ENCODE data around the gene BMPR1A. TPM values are rescaled to one million over a fixed set of nuclear protein-coding genes. Genes with fewer than 3 reads are reported as not detected.

BMPR1A gene
- total RNA-seq, 5 donors from 2014 or later (not counting 1 experiment from before 2014, with no cell fraction given), result 7.8 to 15.0 (median 11.4) TPM

GRCh38 chr10:86773498-86773897, 17.1 kb downstream of the BMPR1A start:
- Mint-ChIP-seq H3K27me3 (no peaks in the 10 kb centered on the region), H3K9me3 (no peaks in the 10 kb centered on the region), H3K36me3 (peaks cover 3% of the 10 kb centered on the region), H3K27ac (no peak overlapping the region), H3K4me1 (peaks cover 13 to 23% (median 20%) of the 10 kb centered on the region in 3 donors), H3K4me3 (no peak overlapping the region)
- no peak overlapping the region for H3K4me3 ChIP-seq (ENCODE audit: control insufficient read depth in 1 of 2, extremely low read depth in 1 of 2, low read length in 1 of 2)
- ATAC-seq (replicated peaks in 1 of 4), result no peak
- no peaks in the 10 kb centered on the region for H3K36me3 ChIP-seq (ENCODE audit: control insufficient read depth in 2 of 2, extremely low read depth in 1 of 2, insufficient read depth in 1 of 2, low read length in 1 of 2)
- ChIA-PET CTCF (interaction anchor here in 1 of 2 donors (0.7 kb wide), 1 partner anchor 100 kb away, joined by 3 read pairs; no protein-coding TSS in a partner anchor), POLR2A (interaction anchor here in 1 of 2 donors (0.6 kb wide), 1 partner anchor 22 kb away, joined by 5 read pairs; no protein-coding TSS in a partner anchor)
- H3K27me3 ChIP-seq (replicated peaks in 1 of 2; ENCODE audit: control insufficient read depth in 2 of 2, extremely low read depth in 1 of 2, insufficient read depth in 2 of 2, low read length in 1 of 2), result peaks cover 0 to 2% of the 10 kb centered on the region in 2 experiments
- DNase-seq, result no peak
- peaks cover 0 to 4% of the 10 kb centered on the region in 2 experiments for H3K4me1 ChIP-seq (ENCODE audit: control insufficient read depth in 1 of 2, extremely low read depth in 1 of 2, insufficient read depth in 2 of 2, low read length in 2 of 2)
- WGBS (ENCODE audit: insufficient coverage), result no CpG with 5 or more reads among the region's 6 CpGs
- H3K27ac ChIP-seq (ENCODE audit: low read length), result no peak overlapping the region
- H3K9me3 ChIP-seq, result no peaks in the 10 kb centered on the region

- Mint-ChIP-seq H3K27me3 (no peaks in the 10 kb centered on the region), H3K36me3 (peaks cover 9% of the 10 kb centered on the region), H3K27ac (no peak overlapping the region), H3K4me3 (no peak overlapping the region), H3K9me3 (no peaks in the 10 kb centered on the region), H3K4me1 (peaks cover 9 to 11% (median 9%) of the 10 kb centered on the region in 3 donors)
- DNase-seq (no peak), ATAC-seq (replicated peaks in 1 of 4) (no peak)
- ChIA-PET POLR2A (interaction anchor here in 1 of 2 donors (0.7 kb wide), 1 partner anchor 59 kb away, joined by 3 read pairs; no protein-coding TSS in a partner anchor), CTCF (interaction anchor here (0.5 to 0.6 kb wide), 2 partner anchors 44 to 109 kb away, joined by 4 to 5 read pairs; no protein-coding TSS in a partner anchor)
- H3K4me3 ChIP-seq (ENCODE audit: control insufficient read depth in 1 of 2, extremely low read depth in 1 of 2, low read length in 1 of 2), result no peak overlapping the region
- no peaks in the 10 kb centered on the region for H3K4me1 ChIP-seq (ENCODE audit: control insufficient read depth in 1 of 2, extremely low read depth in 1 of 2, insufficient read depth in 2 of 2, low read length in 2 of 2)
- no peak overlapping the region for H3K27ac ChIP-seq (ENCODE audit: low read length)
- 59% methylated on average over 5 of the region's 6 CpGs for WGBS (ENCODE audit: insufficient coverage)
- no peaks in the 10 kb centered on the region for H3K27me3 ChIP-seq (replicated peaks in 1 of 2; ENCODE audit: control insufficient read depth in 2 of 2, extremely low read depth in 1 of 2, insufficient read depth in 2 of 2, low read length in 1 of 2)
- no peaks in the 10 kb centered on the region for H3K9me3 ChIP-seq
- H3K36me3 ChIP-seq (ENCODE audit: control insufficient read depth in 2 of 2, extremely low read depth in 1 of 2, insufficient read depth in 1 of 2, low read length in 1 of 2), result no peaks in the 10 kb centered on the region
These were observed 18.8 kb downstream of the BMPR1A start for GRCh38 chr10:86775056-86775869.

GRCh38 chr10:86775870-86776180, 19.4 kb downstream of the BMPR1A start:
- Mint-ChIP-seq H3K9me3 (no peaks in the 10 kb centered on the region), H3K4me1 (peaks cover 3 to 7% (median 5%) of the 10 kb centered on the region in 3 donors), H3K36me3 (peaks cover 9% of the 10 kb centered on the region), H3K27ac (no peak overlapping the region), H3K4me3 (no peak overlapping the region), H3K27me3 (no peaks in the 10 kb centered on the region)
- ChIA-PET POLR2A (interaction anchor here in 1 of 2 donors (0.7 kb wide), 1 partner anchor 58 kb away, joined by 3 read pairs; no protein-coding TSS in a partner anchor), CTCF (interaction anchor here in 1 of 2 donors (0.6 kb wide), 1 partner anchor 45 kb away, joined by 4 read pairs; no protein-coding TSS in a partner anchor)
- H3K4me1 ChIP-seq (ENCODE audit: control insufficient read depth in 1 of 2, extremely low read depth in 1 of 2, insufficient read depth in 2 of 2, low read length in 2 of 2), result no peaks in the 10 kb centered on the region
- H3K36me3 ChIP-seq (ENCODE audit: control insufficient read depth in 2 of 2, extremely low read depth in 1 of 2, insufficient read depth in 1 of 2, low read length in 1 of 2), result no peaks in the 10 kb centered on the region
- ATAC-seq (replicated peaks in 1 of 4) (no peak), DNase-seq (no peak)
- H3K4me3 ChIP-seq (ENCODE audit: control insufficient read depth in 1 of 2, extremely low read depth in 1 of 2, low read length in 1 of 2), result no peak overlapping the region
- no peaks in the 10 kb centered on the region for H3K9me3 ChIP-seq
- no peak overlapping the region for H3K27ac ChIP-seq (ENCODE audit: low read length)
- WGBS (ENCODE audit: insufficient coverage), result no CpG with 5 or more reads among the region's 3 CpGs
- no peaks in the 10 kb centered on the region for H3K27me3 ChIP-seq (replicated peaks in 1 of 2; ENCODE audit: control insufficient read depth in 2 of 2, extremely low read depth in 1 of 2, insufficient read depth in 2 of 2, low read length in 1 of 2)

- H3K27ac ChIP-seq (ENCODE audit: low read length), result no peak overlapping the region
- H3K4me3 Mint-ChIP-seq, result no peak overlapping the region
- no peaks in the 10 kb centered on the region for H3K4me1 ChIP-seq (ENCODE audit: control insufficient read depth in 1 of 2, extremely low read depth in 1 of 2, insufficient read depth in 2 of 2, low read length in 2 of 2)
- H3K27me3 ChIP-seq (replicated peaks in 1 of 2; ENCODE audit: control insufficient read depth in 2 of 2, extremely low read depth in 1 of 2, insufficient read depth in 2 of 2, low read length in 1 of 2), result peaks cover 0 to 2% of the 10 kb centered on the region in 2 experiments
- ChIA-PET POLR2A (interaction anchor here in 1 of 2 donors (0.6 kb wide), 1 partner anchor 26 kb away, joined by 4 read pairs; no protein-coding TSS in a partner anchor), CTCF (no interaction called here)
- peaks cover 18% of the 10 kb centered on the region for H3K36me3 Mint-ChIP-seq
- H3K27ac Mint-ChIP-seq, result no peak overlapping the region
- no peaks in the 10 kb centered on the region for H3K36me3 ChIP-seq (ENCODE audit: control insufficient read depth in 2 of 2, extremely low read depth in 1 of 2, insufficient read depth in 1 of 2, low read length in 1 of 2)
- ATAC-seq (replicated peaks in 1 of 4) (no peak), DNase-seq (no peak)
- peaks cover 0 to 6% (median 0%) of the 10 kb centered on the region in 3 donors for H3K9me3 Mint-ChIP-seq
- no peaks in the 10 kb centered on the region for H3K9me3 ChIP-seq
- H3K4me3 ChIP-seq (ENCODE audit: control insufficient read depth in 1 of 2, extremely low read depth in 1 of 2, low read length in 1 of 2), result no peak overlapping the region
- WGBS (ENCODE audit: insufficient coverage), result 100% methylated on average over 2 of the region's 5 CpGs
- H3K27me3 Mint-ChIP-seq, result no peaks in the 10 kb centered on the region
- H3K4me1 Mint-ChIP-seq, result peaks cover 0 to 12% (median 9%) of the 10 kb centered on the region in 3 donors
These were observed 23.0 kb downstream of the BMPR1A start for GRCh38 chr10:86779220-86780017.

- DNase-seq, result no peak
- Histone ChIP-seq H3K9me3 (no peaks in the 10 kb centered on the region), H3K27ac (ENCODE audit: low read length) (no peak overlapping the region), H3K4me3 (ENCODE audit: control insufficient read depth in 1 of 2, extremely low read depth in 1 of 2, low read length in 1 of 2) (no peak overlapping the region), H3K36me3 (ENCODE audit: control insufficient read depth in 2 of 2, extremely low read depth in 1 of 2, insufficient read depth in 1 of 2, low read length in 1 of 2) (no peaks in the 10 kb centered on the region), H3K4me1 (ENCODE audit: control insufficient read depth in 1 of 2, extremely low read depth in 1 of 2, insufficient read depth in 2 of 2, low read length in 2 of 2) (no peaks in the 10 kb centered on the region), H3K27me3 (replicated peaks in 1 of 2; ENCODE audit: control insufficient read depth in 2 of 2, extremely low read depth in 1 of 2, insufficient read depth in 2 of 2, low read length in 1 of 2) (peaks cover 0 to 2% of the 10 kb centered on the region in 2 experiments)
- ChIA-PET CTCF (interaction anchor here in 1 of 2 donors (0.7 kb wide), 1 partner anchor 68 kb away, joined by 4 read pairs; no protein-coding TSS in a partner anchor), POLR2A (no interaction called here)
- Mint-ChIP-seq H3K4me1 (peaks cover 0 to 10% (median 4%) of the 10 kb centered on the region in 3 donors), H3K36me3 (peaks cover 29% of the 10 kb centered on the region), H3K27ac (no peak overlapping the region), H3K4me3 (no peak overlapping the region), H3K9me3 (peaks cover 0 to 16% (median 0%) of the 10 kb centered on the region in 3 donors), H3K27me3 (no peaks in the 10 kb centered on the region)
- ATAC-seq (replicated peaks in 1 of 4), result no peak
- WGBS (ENCODE audit: insufficient coverage), result no CpG with 5 or more reads among the region's 1 CpG
These were observed 26.4 kb downstream of the BMPR1A start for GRCh38 chr10:86782701-86783418.

- H3K4me3 ChIP-seq (ENCODE audit: control insufficient read depth in 1 of 2, extremely low read depth in 1 of 2, low read length in 1 of 2), result no peak overlapping the region
- peaks cover 20% of the 10 kb centered on the region for H3K36me3 Mint-ChIP-seq
- WGBS (ENCODE audit: insufficient coverage), result 100% methylated on average over 2 of the region's 4 CpGs
- peaks cover 0 to 16% (median 0%) of the 10 kb centered on the region in 3 donors for H3K9me3 Mint-ChIP-seq
- peaks cover 0 to 10% (median 4%) of the 10 kb centered on the region in 3 donors for H3K4me1 Mint-ChIP-seq
- no peak for DNase-seq
- ChIA-PET POLR2A (no interaction called here), CTCF (no interaction called here)
- no peaks in the 10 kb centered on the region for H3K4me1 ChIP-seq (ENCODE audit: control insufficient read depth in 1 of 2, extremely low read depth in 1 of 2, insufficient read depth in 2 of 2, low read length in 2 of 2)
- ATAC-seq (replicated peaks in 1 of 4), result no peak
- H3K27me3 Mint-ChIP-seq, result no peaks in the 10 kb centered on the region
- H3K4me3 Mint-ChIP-seq, result no peak overlapping the region
- H3K36me3 ChIP-seq (ENCODE audit: control insufficient read depth in 2 of 2, extremely low read depth in 1 of 2, insufficient read depth in 1 of 2, low read length in 1 of 2), result no peaks in the 10 kb centered on the region
- no peak overlapping the region for H3K27ac ChIP-seq (ENCODE audit: low read length)
- no peaks in the 10 kb centered on the region for H3K9me3 ChIP-seq
- H3K27ac Mint-ChIP-seq, result no peak overlapping the region
- H3K27me3 ChIP-seq (replicated peaks in 1 of 2; ENCODE audit: control insufficient read depth in 2 of 2, extremely low read depth in 1 of 2, insufficient read depth in 2 of 2, low read length in 1 of 2), result peaks cover 0 to 2% of the 10 kb centered on the region in 2 experiments
These were observed 28.6 kb downstream of the BMPR1A start for GRCh38 chr10:86785037-86785436.

Measured in T-cell (primary cell).